G401 (cell line): Measurements from ENCODE around the gene LRRC27. TPM values are rescaled to one million over a fixed set of nuclear protein-coding genes. Genes with fewer than 3 reads are reported as not detected.

Experiments
- DNase-seq: peaks from one replicate; pipeline ENCODE4 v3.0.0-alpha.2; 2015; ENCODE audit warnings: low spot score
- in situ Hi-C: cut with HindIII; loops from 2 replicates; pipeline ENCODE4 v1.10.0; 2016; ENCODE audit warnings: low sequenced_read_pairs, mixed read lengths
- total RNA-seq: library from RNA; depleted of rRNA; stranded (reverse); fragments of >200 nt; shearing (Covaris generic); gene quantifications from 2 replicates; pipeline ENCODE4 v1.2.3, GENCODE V29; 2014

The LRRC27 gene
- total RNA-seq, 1 experiment from 2014 or later = 3.7 TPM

- in situ Hi-C loops = no loop called here
- no peak for DNase-seq
These were observed 84.0 kb downstream of the LRRC27 start for GRCh38 chr10:132415956-132416355.

- DNase-seq = no peak
- in situ Hi-C loops = no loop called here
These were observed 84.7 kb downstream of the LRRC27 start for GRCh38 chr10:132416566-132417256.

GRCh38 chr10:132417257-132417910 is 85.4 kb downstream of the LRRC27 start:
- in situ Hi-C loops = no loop called here
- no peak for DNase-seq

GRCh38 chr10:132417957-132418441 is 86.0 kb downstream of the LRRC27 start:
- DNase-seq = no peak
- in situ Hi-C loops = no loop called here

GRCh38 chr10:132418527-132419416 is 86.8 kb downstream of the LRRC27 start:
- peak; percentile 41 for DNase-seq
- in situ Hi-C loops = no loop called here

- in situ Hi-C loops = no loop called here
- no peak for DNase-seq
These were observed 87.8 kb downstream of the LRRC27 start for GRCh38 chr10:132419538-132420468.

- no peak for DNase-seq
- in situ Hi-C loops = no loop called here
These were observed 88.5 kb downstream of the LRRC27 start for GRCh38 chr10:132420469-132420980.

- DNase-seq = no peak
- in situ Hi-C loops = no loop called here
These were observed 89.2 kb downstream of the LRRC27 start for GRCh38 chr10:132420981-132421846.

GRCh38 chr10:132421847-132422751 is 90.1 kb downstream of the LRRC27 start:
- no peak for DNase-seq
- in situ Hi-C loops = no loop called here

- in situ Hi-C loops = no loop called here
- DNase-seq = peak; percentile 24
These were observed 91.2 kb downstream of the LRRC27 start for GRCh38 chr10:132422903-132423825.

- in situ Hi-C loops = no loop called here
- DNase-seq = no peak
These were observed 92.2 kb downstream of the LRRC27 start for GRCh38 chr10:132423966-132424861.

- in situ Hi-C loops = no loop called here
- DNase-seq = no peak
These were observed 93.2 kb downstream of the LRRC27 start for GRCh38 chr10:132425029-132425756.

GRCh38 chr10:132425757-132426155 is 93.8 kb downstream of the LRRC27 start:
- in situ Hi-C loops = no loop called here
- no peak for DNase-seq
